RWPE1 (cell line): ENCODE data around the gene GRID1.

Experiments
- CTCF ChIA-PET: fragments of 350-600 bp; sonication (Branson Sonifier 250); formaldehyde crosslinking; extraction: SDS; loops from one replicate; lab custom pipeline; 2021; lab: Yijun Ruan, JAX
- POLR2A ChIA-PET: fragments of 400-600 bp; formaldehyde crosslinking; extraction: SDS; loops from one replicate; lab custom pipeline; 2020; ENCODE audit warnings: antibody characterized with exemption; ENCODE audit not compliant: low non-redundant PET; lab: Yijun Ruan, JAX
- DNase-seq: peaks from one replicate; pipeline ENCODE4 v3.0.0; 2012; ENCODE audit warnings: low spot score
- H3K27ac ChIP-seq: fragments of 450-650 bp; 2 replicates; pipeline ENCODE4 v1.5.1; 2017
- TF ChIP-seq, protein P1 (sequence below): fragments of 450-650 bp; conservative IDR thresholded peaks from 2 replicates; pipeline ENCODE4 v1.5.1; 2017; ENCODE audit warnings: low read depth, mild to moderate bottlenecking

GRID1 gene

DNA sequence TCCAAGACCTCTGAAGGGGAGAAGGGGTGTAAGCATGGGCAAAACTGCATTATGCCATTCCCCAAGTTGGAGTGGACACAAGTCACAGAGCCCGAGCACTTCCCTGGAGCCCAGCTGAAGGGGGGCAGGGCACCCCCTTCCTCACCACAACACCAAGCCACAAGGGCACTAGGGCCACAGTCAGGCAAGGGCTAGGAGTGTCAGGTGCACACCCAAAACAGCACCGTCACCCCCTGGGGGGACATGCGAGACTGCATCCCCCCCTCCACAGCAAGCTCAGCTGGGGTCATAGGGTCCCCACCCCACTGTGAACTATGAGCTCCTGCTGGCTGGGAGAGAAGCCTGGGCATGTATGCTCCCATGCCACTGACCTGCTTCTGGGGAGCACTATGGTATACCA lies 143.9 kb downstream of the GRID1 start:
- DNase-seq: no peak
- TF ChIP-seq, protein P1, sequence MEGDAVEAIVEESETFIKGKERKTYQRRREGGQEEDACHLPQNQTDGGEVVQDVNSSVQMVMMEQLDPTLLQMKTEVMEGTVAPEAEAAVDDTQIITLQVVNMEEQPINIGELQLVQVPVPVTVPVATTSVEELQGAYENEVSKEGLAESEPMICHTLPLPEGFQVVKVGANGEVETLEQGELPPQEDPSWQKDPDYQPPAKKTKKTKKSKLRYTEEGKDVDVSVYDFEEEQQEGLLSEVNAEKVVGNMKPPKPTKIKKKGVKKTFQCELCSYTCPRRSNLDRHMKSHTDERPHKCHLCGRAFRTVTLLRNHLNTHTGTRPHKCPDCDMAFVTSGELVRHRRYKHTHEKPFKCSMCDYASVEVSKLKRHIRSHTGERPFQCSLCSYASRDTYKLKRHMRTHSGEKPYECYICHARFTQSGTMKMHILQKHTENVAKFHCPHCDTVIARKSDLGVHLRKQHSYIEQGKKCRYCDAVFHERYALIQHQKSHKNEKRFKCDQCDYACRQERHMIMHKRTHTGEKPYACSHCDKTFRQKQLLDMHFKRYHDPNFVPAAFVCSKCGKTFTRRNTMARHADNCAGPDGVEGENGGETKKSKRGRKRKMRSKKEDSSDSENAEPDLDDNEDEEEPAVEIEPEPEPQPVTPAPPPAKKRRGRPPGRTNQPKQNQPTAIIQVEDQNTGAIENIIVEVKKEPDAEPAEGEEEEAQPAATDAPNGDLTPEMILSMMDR: no peak
- POLR2A ChIA-PET: no interaction called here
- CTCF ChIA-PET: interaction anchor here (0.6 kb wide), 2 partner anchors 152 to 361 kb away, joined by 3 to 4 read pairs; no protein-coding TSS in a partner anchor
- no peak overlapping the region for H3K27ac ChIP-seq

DNA sequence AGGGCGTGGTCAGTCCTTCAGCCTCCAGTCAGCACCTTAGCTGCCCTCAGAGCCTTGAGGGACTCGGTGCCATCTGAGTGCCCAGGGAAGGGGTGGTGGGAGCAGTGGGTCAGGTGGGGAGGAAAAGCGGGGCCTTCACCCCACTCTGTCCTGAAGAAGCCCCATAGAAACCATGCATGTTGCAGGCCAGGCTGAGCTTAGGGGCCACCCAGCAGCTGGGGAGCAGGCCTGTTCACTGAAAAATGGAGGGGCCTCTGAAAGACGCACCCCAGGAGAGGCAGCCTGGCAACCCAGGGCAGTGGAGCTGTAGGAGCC lies 144.3 kb downstream of the GRID1 start:
- ChIA-PET CTCF (interaction anchor here (0.6 kb wide), 1 partner anchor 153 kb away, joined by 3 read pairs; no protein-coding TSS in a partner anchor), POLR2A (no interaction called here)
- TF ChIP-seq, protein P1: no peak
- DNase-seq: no peak
- no peak overlapping the region for H3K27ac ChIP-seq

DNA sequence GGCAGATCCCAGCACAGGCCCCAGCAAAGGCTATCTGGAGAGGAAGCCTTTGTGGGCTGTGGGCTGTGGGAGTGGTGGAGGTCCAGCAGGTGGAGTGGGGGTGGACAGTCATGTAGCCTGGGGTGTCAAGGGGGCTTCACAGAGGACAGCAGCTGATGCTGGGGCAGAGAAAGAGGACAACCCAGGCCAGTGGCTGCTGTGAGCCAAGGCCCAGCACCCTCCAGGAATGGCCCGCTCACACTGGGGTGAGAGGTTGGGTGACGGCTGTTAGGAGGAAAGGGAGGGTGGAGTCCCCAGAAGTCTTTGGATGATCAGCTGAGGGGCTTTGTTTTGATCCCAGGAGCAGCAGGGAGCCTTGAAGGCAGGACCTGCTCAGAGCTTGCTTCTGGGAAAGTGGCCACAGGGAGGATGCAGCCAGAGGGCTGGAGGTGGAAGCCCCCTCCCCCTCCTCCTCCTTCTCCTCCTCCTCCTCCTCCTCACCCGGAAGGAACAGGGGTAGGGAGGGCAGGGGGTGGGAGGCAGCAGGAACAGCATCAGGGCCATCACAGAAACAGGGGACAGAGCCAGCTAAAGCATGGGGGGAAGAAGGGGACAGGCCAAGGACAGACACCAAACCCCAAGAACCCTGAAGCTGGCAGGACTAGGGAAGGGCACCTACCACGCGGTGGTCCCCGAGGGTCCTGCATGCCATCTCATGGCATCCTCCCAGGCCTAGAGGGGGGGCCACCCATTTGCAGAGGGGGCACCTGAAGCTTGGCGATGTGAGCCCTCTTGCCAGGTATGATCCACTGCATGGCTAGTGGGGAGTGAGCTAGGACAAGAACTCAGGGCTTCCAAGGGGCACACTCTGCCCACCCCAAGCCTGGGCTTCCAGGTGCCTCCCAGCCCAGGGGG lies 144.9 kb downstream of the GRID1 start:
- TF ChIP-seq, protein P1: no peak
- CTCF ChIA-PET: interaction anchor here (0.6 kb wide), 2 partner anchors 40 to 153 kb away, joined by 3 read pairs; no protein-coding TSS in a partner anchor
- no peak overlapping the region for H3K27ac ChIP-seq
- DNase-seq: no peak
- POLR2A ChIA-PET: no interaction called here

DNA sequence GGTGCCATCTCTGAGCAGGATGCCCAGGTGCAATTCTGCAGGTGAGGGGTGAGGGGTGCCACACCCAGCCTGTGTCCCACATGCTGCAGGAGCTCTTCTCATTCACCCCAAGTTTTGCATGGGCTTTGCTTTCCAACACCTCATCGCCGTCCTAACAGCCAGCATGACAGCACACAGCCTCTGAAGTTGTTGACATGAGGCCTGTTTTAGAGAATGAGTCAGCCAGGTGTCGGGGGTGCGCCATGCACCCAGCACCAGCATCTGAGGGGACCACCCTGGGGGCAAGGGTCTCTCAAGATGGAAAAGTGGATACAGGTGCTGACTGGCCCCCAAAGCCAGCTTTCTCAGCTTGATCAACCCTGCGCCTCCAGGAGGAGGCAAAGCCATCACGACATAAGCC lies 146.0 kb downstream of the GRID1 start:
- DNase-seq: no peak
- TF ChIP-seq, protein P1: no peak
- POLR2A ChIA-PET: no interaction called here
- CTCF ChIA-PET: no interaction called here
- H3K27ac ChIP-seq: no peak overlapping the region

DNA sequence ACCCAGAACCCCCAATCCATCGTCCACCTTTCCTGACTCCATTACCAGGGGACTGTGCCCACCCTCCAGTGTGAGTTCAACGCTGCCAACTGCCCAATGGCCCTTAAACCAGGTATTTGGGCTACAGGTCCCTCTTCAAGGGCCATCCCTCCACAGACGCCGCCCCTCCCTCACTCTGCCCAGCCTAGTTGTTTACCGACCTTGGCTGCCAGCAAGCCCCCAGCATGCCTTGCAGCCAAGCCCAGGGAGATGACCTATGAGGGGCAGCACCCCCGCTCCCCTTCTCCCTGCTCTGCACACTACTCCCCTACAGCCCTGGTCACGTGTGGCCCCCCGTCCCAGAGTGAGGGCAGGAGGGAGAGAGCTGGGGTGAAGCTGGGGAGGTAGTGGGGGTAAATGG lies 147.3 kb downstream of the GRID1 start:
- ChIA-PET CTCF (no interaction called here), POLR2A (no interaction called here)
- no peak for DNase-seq
- no peak overlapping the region for H3K27ac ChIP-seq
- TF ChIP-seq, protein P1: no peak

DNA sequence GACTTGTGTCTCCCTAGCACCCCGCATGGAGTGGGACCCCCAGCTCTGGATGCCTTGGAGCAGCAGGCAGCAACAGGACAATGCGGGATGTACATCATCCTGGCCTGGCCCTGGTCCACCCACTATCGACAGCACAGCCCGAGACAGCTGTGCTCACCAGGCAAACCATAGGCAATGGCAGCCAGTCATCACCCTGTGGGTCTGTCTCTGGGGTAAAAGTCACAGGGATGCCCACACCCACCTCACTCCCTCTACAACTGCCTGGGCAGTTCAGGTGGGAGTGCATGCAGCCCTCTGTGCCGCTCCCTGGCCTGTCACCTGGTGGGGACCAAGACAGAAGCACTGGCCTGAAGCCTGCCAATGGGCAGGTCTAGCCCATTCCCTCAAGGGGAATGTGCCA lies 147.8 kb downstream of the GRID1 start:
- TF ChIP-seq, protein P1: no peak
- no peak for DNase-seq
- POLR2A ChIA-PET: no interaction called here
- CTCF ChIA-PET: interaction anchor here (0.7 kb wide), 1 partner anchor 219 kb away, joined by 4 read pairs; no protein-coding TSS in a partner anchor
- H3K27ac ChIP-seq: no peak overlapping the region
